SH-SY5Y (cell line): ENCODE data around the gene CHAT.

Experiments used
- GATA2 ChIP-seq: IDR thresholded peaks from 2 replicates; pipeline ENCODE4 v1.6.1; 2011; ENCODE audit warnings: mild to moderate bottlenecking, low read depth, low read length
- GATA3 ChIP-seq: IDR thresholded peaks from 2 replicates; pipeline ENCODE4 v1.6.1; 2011; ENCODE audit warnings: low read depth, mild to moderate bottlenecking, low read length, moderate library complexity

DNA sequence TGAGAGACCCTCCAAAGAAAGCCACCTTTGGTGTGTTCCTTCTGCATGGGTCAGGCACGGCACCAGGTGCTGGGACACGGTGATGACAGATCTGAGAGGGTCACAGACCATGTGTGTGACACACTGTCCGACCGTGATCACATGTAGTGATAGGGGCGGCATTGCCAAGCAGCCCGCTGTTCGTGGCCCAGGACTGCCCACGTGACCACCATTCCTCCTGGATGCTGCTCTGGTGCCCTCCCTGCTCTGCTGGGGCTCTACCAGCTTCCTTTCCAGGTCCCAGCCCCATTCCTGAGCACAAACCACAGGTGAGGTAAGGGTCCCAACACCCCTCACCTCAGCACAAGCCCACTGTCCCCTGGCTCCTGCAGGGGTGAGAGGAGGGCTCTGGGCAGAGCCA lies 13.8 kb upstream of the CHAT start:
- TF ChIP-seq GATA2, result no peak
- no peak for TF ChIP-seq GATA3
